VCaP (cell line): Measurements from ENCODE around the gene RAB6B.

Experiments
- H3K27ac ChIP-seq: fragments of 450-650 bp; 2 replicates; pipeline ENCODE4 v1.5.1; 2017
- CTCF ChIP-seq: fragments of 450-650 bp; conservative IDR thresholded peaks from 2 replicates; pipeline ENCODE4 v1.5.1; 2017; ENCODE audit warnings: mild to moderate bottlenecking, moderate library complexity

The RAB6B gene

DNA sequence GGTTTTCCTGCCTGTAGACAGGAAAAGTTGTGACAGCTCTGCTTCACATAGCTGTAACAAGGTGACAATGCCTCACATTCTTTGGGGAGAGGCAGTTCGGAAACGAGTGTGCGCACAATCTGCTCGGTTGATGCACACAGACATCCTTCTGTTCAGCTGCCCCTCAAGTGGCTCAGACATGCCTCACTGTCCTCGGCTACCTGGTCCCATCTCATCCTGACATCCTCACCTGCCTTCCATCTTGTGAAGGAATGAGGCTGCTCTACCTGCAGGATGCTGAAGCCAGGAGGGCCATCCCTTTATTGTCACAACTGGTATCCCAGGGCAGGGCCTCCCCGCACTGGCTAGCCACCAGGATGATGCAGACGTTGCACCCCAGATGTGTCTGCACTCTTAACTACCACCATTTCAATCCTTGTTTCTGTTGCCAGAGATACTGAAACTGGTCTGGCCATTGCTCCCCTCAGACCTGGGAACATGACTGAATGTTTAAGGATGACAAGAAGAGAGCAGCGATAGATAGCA is 70.7 kb downstream of the RAB6B start:
- H3K27ac ChIP-seq = no peak overlapping the region
- TF ChIP-seq CTCF = no peak

- no peak overlapping the region for H3K27ac ChIP-seq
These were observed 73.7 kb downstream of the RAB6B start for GRCh38 chr3:133821767-133822638.

DNA sequence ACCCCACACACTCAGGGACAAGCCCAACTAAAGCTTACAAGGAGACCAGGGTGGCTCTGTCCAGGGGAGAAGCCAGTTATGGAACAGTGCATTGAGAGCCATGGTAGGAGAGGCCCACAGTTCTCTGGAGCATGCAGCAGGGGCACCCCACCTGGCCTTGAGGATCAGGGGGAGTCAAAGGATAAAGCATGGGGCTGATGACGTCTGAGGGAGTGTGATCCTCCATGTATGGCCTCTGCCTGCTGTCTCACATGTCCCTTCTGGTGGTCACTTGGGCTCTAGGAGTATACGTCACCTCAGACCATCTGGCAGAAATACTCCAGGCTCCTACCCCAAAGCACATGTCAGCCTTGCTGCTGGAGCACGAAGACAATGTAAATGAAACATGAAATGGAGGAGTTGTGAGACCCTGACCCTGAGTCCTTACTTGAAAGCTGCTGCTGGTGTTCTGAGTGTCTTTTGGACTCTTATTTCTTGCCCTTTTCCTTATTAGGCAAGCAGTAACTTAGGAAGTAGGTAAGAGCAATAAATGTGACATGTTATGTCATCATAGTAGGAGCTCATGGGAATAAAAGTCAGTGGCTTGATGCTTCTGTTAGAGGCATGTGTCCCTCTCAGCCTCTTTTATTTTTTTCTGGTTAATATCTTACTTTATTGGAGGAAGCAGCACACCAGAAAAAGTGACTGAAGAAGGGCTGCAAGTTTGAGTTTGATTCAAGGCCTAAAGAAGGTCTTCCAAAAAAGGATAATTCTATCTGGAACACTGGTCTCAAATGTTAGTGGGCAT is 74.6 kb downstream of the RAB6B start:
- H3K27ac ChIP-seq = no peak overlapping the region
- TF ChIP-seq CTCF = no peak

More at GRCh38 chr3:133821767-133822638, 73.7 kb downstream of the RAB6B start:
- TF ChIP-seq CTCF = peak; percentile 65

DNA sequence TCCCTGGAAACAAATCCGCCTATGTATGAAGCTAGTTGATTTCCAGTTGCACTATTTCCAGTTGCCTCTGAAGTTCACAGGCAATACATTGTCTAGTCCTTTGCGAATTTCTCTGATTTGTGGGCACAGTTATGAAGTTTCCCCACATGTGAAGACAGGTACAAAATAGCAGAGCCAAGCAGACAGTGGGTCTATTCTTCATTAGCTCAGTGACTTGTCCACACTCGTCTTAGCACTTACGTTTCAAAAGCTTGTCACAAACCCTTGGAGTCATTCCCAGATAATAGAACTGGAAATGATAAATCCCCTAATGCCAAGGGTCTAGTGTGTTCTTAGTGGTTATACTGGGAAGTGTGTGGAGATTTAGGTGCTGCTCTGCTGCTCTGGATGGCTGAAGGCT is 75.6 kb downstream of the RAB6B start:
- no peak for TF ChIP-seq CTCF
- no peak overlapping the region for H3K27ac ChIP-seq

DNA sequence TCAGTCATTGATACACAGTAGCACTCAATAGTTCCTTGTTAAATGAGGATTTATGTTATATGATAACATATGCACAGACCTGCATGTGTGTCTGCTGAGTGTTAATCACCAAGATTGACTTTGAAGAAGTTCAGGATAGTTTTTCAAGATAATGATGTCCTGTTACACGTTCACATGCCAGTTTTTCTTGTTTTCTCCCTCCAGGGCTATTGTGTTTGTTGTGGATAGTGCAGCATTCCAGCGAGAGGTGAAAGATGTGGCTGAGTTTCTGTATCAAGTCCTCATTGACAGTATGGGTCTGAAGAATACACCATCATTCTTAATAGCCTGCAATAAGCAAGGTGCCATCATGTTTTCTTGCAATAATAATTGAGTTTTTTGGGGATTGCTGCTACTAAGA is 80.3 kb downstream of the RAB6B start:
- no peak overlapping the region; the same call in 1 of the 2 replicates for H3K27ac ChIP-seq
- TF ChIP-seq CTCF = no peak

DNA sequence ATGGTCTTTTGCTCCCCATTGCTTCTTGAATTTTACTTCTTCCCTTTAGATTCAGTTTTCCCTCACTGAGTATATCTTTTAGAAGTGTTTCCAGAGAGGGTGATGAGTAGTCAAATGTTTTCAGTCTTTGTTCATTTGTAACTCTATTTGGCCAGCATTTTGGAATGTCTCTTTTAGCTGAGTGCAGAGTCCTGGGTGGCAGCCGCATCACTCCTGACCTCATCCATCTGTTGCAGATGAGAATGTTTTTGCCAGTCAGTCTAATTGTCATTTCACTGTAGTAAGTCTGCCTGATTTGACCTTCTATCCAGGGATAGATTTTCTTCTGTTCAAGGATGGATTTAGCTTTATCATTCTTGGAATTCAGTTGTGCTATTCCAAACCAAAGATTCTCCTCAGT is 82.8 kb downstream of the RAB6B start:
- TF ChIP-seq CTCF = no peak
- no peak overlapping the region for H3K27ac ChIP-seq
